Coronary artery (tissue), 2 donors: Measurements from ENCODE around the gene NTM.

Source experiments
- DNase-seq: peaks from one replicate; pipeline ENCODE4 v3.0.0-alpha.2; 2017; ENCODE audit warnings: low spot score
- H3K27ac ChIP-seq, 2 donors: fragments of 200-600 bp; sonication (generic); one replicate each; pipeline ENCODE4 v1.5.1; 2016 to 2019
- H3K4me3 ChIP-seq: fragments of 200-600 bp; sonication (generic); 2 replicates; pipeline ENCODE4 v1.5.1; 2016; ENCODE audit warnings: mild to moderate bottlenecking, moderate library complexity
- TF ChIP-seq, protein P1 (sequence below): fragments of 200-600 bp; sonication (generic); IDR thresholded peaks from one replicate; pipeline ENCODE4 v1.5.1; 2019; ENCODE audit warnings: antibody characterized with exemption

NTM gene

DNA sequence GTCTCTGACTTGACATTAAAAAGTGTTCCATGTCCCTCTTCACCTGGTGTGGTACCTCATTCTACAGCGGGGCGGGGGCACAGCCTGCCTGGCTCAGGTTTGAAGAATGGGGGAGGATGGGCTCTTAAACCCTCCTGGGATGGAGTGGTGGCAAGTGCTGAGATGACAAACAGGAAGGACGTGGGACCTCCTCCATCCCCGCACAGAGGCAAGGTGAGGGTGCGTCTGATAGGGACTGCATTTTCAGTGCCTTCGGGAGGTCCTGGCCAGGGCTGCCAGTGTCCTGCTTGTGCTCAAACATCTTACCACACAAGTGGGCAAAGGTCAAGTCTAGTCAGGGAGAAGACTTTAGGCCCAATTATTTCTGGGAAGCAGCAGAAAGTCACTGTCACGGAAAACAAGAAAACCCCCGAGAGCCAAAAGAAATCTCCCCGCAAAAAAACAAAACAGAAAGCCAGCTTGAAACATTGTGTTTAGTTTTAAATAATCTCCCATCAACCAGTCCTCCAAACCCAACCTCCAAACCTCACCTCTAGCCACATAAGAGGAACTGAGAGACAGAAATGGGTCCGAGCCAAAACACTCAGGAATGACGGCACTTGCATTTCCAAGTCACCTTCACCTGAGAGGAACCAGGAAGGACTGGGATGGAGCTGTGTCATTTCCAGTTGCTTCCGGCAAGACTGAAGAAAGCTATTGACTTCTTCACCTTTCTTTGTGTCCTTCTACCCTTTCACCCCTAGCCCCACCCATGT lies 966.5 kb downstream of the NTM start:
- TF ChIP-seq, protein P1, sequence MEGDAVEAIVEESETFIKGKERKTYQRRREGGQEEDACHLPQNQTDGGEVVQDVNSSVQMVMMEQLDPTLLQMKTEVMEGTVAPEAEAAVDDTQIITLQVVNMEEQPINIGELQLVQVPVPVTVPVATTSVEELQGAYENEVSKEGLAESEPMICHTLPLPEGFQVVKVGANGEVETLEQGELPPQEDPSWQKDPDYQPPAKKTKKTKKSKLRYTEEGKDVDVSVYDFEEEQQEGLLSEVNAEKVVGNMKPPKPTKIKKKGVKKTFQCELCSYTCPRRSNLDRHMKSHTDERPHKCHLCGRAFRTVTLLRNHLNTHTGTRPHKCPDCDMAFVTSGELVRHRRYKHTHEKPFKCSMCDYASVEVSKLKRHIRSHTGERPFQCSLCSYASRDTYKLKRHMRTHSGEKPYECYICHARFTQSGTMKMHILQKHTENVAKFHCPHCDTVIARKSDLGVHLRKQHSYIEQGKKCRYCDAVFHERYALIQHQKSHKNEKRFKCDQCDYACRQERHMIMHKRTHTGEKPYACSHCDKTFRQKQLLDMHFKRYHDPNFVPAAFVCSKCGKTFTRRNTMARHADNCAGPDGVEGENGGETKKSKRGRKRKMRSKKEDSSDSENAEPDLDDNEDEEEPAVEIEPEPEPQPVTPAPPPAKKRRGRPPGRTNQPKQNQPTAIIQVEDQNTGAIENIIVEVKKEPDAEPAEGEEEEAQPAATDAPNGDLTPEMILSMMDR: no peak
- no peak overlapping the region for H3K27ac ChIP-seq
- DNase-seq: no peak
- no peak overlapping the region for H3K4me3 ChIP-seq

DNA sequence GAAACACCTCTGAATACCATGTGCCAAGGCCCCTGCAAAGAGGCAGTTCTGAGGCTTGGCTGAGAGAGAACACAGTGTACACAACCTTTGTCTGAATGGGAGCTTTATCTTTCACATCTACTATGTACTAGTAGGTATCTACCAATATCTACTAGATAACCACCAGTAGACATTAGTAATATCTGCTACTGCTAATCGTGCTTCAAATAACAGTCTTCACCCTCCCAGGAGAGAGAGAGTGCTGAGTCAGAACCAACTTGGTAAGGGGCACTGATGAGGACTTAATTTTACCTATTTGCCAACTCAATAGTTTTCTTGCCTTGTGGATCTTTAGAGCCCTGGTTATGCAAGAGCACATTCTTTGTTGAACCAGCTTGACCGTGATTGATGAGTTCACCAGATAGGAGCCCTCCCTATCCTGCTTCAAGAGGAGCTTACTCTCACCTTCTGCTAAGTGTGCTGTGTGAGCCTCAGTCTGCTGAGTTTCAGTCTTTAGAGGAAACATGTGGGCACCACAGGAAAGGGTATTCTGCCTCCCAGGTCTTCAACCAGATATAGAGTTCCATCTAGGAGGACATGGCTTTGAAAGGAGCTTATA lies 967.5 kb downstream of the NTM start:
- no peak overlapping the region for H3K4me3 ChIP-seq
- no peak for DNase-seq
- TF ChIP-seq, protein P1: no peak
- H3K27ac ChIP-seq: no peak overlapping the region

DNA sequence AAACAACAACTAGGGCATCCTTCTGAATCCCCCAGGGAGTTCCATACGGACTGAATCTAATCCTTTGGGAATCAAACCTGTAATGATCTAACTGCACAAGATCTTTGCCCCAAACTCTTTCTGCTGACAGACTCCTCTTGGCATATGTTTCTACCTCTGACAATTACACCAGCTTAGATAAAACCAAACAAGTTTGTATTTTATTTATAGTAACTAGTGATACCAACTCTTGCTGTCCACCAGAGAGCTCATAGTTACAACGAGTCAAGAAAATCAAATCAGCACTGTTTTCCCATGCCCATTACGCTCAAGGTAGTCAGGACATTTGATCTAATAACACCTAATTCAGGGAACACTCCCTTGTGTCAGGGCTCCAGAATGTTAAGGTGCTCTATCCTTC lies 972.0 kb downstream of the NTM start:
- Histone ChIP-seq H3K4me3 (no peak overlapping the region), H3K27ac (no peak overlapping the region)
- TF ChIP-seq, protein P1: no peak
- no peak for DNase-seq

DNA sequence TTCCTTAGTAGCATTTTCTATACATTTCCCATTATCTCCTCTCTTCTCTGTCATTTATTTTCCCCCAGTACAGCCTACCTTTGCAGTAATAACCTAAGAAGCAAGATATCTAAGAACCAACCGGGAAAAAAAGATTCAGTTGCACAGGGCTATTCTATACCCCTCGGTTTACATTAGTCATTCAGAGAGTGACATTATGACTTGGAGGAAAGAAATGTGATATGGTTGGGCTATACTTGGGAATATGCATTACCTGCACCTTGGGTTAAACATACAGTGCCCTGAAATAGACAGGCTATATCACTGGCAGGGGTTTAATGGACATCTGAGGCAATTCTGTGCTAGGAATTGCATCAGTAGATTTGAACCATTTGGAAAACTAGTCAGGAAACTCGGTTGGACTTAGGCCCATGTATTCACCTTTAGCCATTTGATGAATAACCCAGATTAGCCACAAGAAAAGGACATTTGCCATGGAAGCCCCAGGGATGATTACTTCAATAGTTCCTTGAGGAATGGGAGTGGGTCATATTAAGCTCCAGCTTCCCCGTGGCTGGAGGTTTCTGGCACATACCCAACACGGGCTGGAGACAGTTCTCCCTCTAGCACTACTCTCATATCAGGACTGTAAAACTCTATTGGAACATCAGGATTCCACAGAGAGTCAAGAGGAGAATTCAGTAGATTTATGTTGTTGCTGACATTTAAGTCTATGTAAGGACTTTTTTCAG lies 973.2 kb downstream of the NTM start:
- Histone ChIP-seq H3K27ac (no peak overlapping the region), H3K4me3 (no peak overlapping the region)
- DNase-seq: no peak
- TF ChIP-seq, protein P1: no peak

DNA sequence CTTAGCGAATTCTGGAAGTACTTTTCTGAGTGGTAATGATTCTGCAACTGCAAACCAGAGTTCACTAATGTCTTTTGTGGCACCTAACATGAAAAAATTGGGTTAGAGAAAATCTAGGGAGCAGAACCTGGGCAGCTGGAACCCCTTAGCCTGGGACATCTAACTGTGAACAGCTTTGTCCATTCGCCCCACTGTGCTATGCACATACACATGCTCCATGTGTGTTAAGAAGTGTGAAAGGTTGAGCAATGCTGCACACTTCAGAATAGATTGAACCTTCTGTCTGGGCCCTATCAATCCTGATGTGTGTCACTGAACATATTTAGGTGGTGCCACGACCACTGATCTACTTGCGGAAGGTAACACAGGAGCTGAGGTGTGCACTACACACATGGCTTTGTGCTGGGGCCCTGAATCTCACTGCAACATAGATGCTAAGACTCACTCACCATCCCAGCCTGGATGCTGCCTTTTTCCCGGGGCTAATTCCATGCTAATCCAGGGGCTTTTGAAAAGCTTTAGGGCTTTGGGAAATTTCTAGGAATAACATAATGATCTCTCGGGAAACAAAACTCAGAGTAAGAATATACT lies 976.2 kb downstream of the NTM start:
- TF ChIP-seq, protein P1: no peak
- H3K4me3 ChIP-seq: no peak overlapping the region
- DNase-seq: no peak
- H3K27ac ChIP-seq: no peak overlapping the region

DNA sequence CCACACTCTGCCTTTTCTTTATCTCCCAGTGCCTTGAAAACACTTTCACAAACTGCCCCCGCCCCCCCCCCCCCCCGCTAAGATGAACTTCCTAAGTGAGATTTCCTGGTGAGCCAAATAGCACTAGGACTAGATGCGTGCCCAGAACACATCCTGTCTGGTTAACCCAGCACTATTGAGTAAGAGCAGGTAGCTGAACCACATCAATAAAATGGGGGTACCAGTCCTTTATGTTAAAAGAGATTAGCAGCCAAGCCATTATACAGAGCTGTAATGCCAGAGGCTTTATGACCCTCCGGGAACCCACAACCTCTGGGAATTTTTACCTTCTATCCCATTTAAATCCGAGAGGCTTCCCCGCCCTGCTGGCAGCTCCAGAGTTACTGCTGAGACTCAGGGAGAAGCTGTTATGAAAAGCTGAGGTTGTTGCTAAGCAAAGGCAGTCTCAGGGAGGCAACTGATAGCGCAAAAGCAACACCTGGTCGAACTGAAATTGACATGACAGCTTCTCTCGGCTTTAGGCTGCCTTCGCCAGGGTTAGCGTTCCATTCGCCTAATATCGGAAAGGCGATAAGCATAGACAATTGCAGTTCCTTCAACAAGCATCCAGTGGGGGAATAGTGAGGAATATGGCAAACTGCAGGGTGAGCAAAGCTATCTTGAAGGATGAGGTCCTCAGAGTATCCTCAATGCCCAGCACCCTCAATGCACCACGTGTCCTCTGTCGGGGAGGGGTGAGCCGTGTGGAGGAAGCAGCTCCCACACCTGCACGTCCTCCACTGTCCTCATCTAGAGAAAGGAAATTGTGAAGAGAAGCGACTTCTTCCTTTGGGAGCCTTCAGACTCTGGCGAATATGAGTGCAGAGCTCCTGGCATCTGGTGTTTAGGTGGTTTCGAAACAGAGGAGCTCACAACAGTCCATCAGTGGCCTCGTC lies 977.0 kb downstream of the NTM start:
- no peak for DNase-seq
- no peak overlapping the region for H3K27ac ChIP-seq
- TF ChIP-seq, protein P1: no peak
- H3K4me3 ChIP-seq: no peak overlapping the region
